Measurements from ENCODE around the gene PTPN23. TPM values are rescaled to one million over a fixed set of nuclear protein-coding genes. Genes with fewer than 3 reads are reported as not detected.

The PTPN23 gene
- total RNA-seq, 1 donor: 14.9 TPM

DNA sequence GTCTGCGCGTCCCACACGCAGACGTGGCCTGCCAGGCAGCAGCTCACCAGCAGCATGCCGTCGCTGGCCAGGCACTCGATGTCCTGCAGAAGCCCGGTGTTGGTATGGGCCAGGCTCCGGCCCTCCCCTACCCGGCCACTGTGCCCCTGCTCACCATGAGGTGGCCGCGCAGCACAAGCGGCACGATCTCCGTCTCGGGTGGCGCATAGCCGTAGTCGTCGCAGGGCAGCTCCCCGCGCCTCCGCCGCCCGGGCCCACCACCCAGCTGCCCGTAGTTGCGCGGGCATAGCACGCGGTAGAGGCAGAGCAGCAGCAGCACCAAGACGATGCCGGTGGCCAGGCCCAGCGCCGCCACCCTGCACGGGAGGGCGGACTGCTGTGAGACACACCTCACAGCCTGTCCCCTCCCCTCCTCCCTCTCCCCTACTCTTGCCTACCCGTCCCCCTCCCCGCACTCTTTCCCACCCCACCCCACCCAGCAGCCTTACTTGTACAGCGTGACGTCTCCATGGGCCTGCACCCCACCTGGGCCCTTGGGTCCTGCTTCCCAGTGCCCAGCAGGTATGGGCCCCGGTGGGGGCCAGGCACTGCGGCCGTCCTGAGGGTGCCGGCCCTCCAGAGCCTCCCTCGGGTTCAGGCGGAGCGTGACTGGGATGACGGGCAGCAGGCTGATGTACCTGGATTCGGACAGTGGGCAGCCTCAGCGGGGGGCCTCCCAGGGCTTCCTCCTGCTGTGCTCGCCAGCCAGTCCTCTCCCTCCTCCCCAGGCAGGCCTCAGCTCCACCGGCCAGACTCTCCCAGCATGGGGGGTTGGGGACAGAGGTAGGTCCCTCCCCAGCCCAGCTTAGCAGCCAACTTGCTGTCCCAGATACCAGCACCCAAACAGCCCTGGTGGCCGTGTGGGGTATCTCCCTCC lies 37.6 kb downstream of the PTPN23 start:
- Histone ChIP-seq H3K9me3 (ENCODE audit: low read depth, low read length) (no peaks in the 10 kb centered on the region), H3K4me1 (ENCODE audit: insufficient read depth, low read length) (peaks cover 15% of the 10 kb centered on the region), H3K4me3 (ENCODE audit: low read length) (no peak overlapping the region), H3K27me3 (ENCODE audit: insufficient read depth, low read length) (no peaks in the 10 kb centered on the region)

DNA sequence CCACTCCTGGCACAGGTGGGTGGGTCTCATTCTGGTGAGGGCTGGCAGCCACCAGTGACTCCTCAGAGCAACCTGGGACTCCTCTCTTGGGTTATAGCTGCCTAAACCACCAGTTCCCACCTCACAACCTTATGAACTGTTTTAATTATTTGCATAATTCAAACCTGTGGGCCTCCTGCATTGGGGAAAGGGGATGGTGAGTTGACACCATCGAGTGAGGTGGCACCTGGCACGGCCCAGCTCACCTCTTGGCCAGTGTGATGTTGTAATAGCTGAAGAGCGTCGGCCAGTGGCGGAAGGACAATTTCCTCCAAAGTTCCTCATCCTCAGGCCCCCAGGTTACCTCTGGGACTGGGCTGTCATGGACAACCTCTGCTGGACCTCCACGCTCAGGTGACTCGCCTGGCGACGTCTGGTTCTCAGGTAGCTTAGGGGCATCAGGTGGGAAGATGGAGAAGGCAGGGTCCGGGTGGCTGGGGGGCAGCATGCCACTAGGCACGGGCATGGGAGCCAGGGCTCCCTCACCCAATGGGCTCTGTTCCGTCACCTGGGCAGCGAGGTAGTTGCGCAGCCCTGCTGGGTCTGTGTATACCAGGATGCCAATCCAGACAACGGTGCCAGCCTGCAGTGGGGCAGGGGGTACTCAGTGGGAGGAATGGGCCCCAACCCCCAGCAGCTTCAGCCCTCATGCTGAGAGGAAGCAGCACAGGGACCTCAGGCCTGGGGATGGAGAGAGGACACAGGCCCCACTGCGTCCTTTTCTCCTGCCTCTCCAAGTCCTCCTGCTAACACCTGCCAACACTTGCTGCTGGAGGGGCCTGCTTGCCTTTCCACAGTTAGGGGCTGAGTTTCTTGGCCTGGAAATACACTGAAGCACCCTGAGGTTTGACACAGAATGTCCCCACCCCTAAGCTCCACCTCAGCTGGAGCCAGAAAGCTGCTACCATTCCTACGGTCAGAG lies 38.5 kb downstream of the PTPN23 start:
- peaks cover 15% of the 10 kb centered on the region for H3K4me1 ChIP-seq (ENCODE audit: insufficient read depth, low read length)
- H3K4me3 ChIP-seq (ENCODE audit: low read length): no peak overlapping the region
- no peaks in the 10 kb centered on the region for H3K9me3 ChIP-seq (ENCODE audit: low read depth, low read length)
- H3K27me3 ChIP-seq (ENCODE audit: insufficient read depth, low read length): no peaks in the 10 kb centered on the region

DNA sequence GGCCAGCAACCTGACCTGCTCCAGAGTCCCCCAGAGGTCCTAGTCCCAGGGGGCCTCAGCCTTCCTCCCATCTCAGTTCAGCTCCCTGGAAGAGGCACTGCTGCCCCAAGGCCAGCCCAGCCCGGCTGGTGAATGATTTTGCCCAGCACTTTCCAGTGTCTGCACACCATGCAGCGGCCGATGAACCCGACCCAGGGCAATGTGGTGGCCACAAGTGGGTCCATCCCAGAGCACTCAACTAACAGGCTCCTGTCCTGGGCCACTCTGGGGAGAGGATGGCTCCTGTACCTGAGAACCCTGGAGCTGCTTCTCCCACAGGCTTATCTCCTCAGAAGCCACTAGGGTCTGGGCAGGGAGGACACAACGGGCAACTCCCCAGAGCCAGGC lies 39.2 kb downstream of the PTPN23 start:
- no peaks in the 10 kb centered on the region for H3K27me3 ChIP-seq (ENCODE audit: insufficient read depth, low read length)
- no peaks in the 10 kb centered on the region for H3K9me3 ChIP-seq (ENCODE audit: low read depth, low read length)
- H3K4me3 ChIP-seq (ENCODE audit: low read length): no peak overlapping the region
- peaks cover 15% of the 10 kb centered on the region for H3K4me1 ChIP-seq (ENCODE audit: insufficient read depth, low read length)

DNA sequence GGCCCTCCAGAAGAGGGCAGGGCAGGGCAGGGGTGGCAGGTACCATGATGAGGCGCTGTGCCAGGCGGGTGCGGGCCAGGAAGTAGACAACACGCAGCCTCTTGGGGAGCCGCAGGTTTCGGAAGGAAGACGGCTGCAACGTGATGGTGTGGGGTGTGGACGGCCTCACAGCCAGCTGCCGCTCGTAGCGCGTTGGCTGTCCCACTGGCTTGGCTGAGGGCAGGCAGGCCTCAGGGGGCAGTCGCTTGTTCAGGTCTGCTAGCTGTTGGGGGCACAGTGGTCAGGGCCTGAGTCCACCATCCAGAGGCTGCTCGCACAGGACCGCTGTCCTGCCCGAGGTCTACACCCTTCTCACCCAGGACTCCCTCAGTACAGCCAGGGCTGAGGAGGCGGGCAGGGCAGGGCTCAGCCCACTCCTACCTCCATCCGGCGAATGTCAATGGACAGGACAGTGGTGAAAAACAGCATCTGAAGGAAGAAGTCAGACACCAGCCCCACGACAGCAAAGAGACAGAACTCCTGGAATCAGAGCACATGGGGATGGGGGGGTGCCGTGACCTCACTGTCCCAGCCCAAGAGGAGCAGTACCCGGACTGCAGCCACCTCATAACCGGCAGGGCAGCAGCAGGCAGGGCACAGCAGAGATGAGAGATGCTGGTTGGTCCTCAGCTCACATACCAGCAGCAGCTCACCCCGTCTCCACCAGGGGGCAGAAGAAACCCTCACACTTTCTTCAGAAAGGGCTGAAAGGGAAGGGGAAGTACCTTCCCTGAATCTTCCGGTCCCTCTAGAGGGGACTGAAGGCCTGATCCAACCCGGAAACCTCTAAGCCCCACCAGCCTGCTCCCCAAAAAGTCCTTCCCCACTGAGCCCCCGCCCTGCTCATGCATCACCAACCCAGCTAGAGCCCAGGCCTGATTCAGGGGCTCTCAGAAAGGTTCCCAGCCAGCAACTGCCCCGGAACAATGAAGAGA lies 40.0 kb downstream of the PTPN23 start:
- no peak overlapping the region for H3K4me3 ChIP-seq (ENCODE audit: low read length)
- no peaks in the 10 kb centered on the region for H3K27me3 ChIP-seq (ENCODE audit: insufficient read depth, low read length)
- no peaks in the 10 kb centered on the region for H3K9me3 ChIP-seq (ENCODE audit: low read depth, low read length)
- peaks cover 15% of the 10 kb centered on the region for H3K4me1 ChIP-seq (ENCODE audit: insufficient read depth, low read length)

DNA sequence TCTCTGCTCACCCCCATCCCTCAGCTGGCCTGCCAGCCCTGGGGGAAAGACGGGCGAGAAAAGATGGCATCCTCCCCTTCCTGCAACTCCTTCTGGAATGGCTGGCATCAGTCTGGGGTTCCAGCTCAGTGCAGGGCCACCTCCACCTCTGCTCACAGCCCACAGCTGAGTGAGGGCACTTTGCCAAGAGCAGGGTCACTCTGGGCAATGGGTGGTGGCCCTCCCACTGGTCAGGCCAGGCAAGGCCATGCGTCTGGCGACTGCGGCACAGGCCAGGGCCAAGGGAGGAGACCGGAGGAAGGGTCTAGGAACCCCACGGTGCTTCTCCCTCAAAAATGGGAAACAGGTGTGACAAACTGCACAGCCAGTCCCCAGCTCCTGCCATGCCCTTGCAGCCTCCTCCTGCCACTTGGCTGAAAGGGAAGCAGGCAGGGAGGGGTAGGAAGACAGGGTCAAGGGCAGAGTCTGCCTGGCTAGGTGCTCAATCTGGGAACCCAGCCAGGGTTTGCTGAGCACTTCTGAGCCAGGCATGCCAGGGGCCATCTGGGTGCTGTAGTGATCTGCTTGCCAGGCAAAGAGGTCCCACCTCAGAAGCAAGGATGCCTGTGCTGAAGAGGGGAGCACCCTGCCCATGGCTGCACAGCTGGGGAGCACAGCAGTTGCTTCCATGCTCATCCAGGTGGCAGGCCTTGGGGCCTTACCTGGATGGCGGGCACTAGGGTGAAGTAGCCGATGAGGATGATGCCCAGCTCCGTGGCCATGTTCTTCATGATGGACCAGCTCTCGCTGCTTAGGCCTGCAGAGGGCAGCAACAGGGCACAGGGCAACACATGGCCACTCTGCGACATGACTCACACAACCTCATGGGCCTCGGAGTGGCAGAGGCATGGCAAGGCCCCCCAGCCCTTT lies 41.2 kb downstream of the PTPN23 start:
- no peaks in the 10 kb centered on the region for H3K27me3 ChIP-seq (ENCODE audit: insufficient read depth, low read length)

GRCh38 chr3:47422743-47423142 lies 41.9 kb downstream of the PTPN23 start:
- Histone ChIP-seq H3K4me1 (ENCODE audit: insufficient read depth, low read length) (peaks cover 15% of the 10 kb centered on the region), H3K27me3 (ENCODE audit: insufficient read depth, low read length) (no peaks in the 10 kb centered on the region), H3K4me3 (ENCODE audit: low read length) (no peak overlapping the region), H3K9me3 (ENCODE audit: low read depth, low read length) (no peaks in the 10 kb centered on the region)

More for the DNA sequence above, 41.2 kb downstream of the PTPN23 start:
- no peak overlapping the region for H3K4me3 ChIP-seq (ENCODE audit: low read length)
- H3K4me1 ChIP-seq (ENCODE audit: insufficient read depth, low read length): peaks cover 15% of the 10 kb centered on the region
- no peaks in the 10 kb centered on the region for H3K9me3 ChIP-seq (ENCODE audit: low read depth, low read length)

DNA sequence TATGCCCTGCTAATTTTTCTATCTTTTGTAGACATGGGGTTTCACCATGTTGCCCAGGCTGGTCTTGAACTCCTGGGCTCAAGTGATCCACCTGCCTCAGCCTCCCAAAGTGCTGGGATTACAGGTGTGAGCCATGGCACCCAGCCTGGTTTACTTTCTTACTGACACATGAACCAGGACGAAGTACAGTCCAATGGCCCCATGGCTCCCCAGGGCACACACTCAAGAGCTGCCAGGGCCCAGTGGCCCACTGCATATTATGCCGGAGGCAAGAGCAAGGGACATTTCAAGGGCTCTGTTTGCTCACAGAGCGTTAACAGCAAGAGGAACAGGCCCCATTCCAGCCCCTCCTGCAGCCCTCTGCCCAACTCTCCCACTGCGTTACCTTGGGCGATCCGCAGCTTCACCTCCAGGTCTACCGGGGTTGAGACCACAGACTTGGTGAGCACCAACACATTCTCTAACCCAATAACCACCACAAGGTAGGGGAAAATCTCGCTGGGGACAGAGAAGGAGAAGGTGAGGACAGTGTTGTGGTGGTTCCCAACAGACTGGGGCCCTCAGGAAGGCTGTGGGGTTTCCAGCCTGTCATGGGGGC lies 42.8 kb downstream of the PTPN23 start:
- H3K9me3 ChIP-seq (ENCODE audit: low read depth, low read length): no peaks in the 10 kb centered on the region
- H3K4me1 ChIP-seq (ENCODE audit: insufficient read depth, low read length): peaks cover 15% of the 10 kb centered on the region
- no peak overlapping the region for H3K4me3 ChIP-seq (ENCODE audit: low read length)
- no peaks in the 10 kb centered on the region for H3K27me3 ChIP-seq (ENCODE audit: insufficient read depth, low read length)

DNA sequence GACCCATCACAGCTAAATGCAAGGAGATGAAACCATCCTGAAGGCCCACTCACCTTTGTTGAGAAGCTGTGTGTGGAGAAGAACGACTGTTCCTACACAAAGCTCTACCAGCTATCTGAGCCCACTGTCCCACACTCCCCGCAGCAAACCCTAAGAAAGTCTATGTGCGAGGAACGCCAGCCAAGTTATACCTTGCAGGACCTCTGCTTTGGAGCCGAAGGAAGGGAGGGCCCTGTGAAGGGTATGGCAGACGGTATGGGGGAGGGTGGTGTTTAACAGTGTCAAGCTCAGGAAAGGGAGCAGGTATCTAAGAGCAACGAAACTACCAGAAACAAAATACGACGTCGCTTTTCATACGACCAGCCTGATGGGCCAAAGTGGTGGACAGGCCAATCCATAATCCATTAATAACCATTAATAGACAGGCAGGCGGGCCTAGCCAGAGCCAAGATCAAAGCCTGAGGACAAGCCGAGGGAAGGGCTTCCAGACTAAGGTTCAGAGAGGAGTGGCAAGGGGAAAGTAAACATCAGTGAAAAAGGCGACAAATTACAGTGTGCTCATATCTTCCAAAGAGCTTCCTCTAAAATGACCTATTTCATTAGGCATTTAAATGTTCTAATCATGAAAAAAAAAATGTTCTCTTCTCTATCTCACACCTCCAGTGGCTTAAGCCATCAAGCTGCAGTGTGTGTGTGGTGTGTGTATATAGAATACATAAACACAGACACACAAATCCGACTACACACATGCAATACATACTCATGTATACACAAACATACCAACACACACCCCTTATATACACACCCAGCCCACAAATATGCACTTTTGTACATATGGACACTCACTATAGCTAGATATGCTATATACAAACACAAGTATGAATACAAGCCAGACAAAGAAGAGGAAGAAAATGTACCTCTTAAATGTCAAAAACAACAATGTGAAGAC lies 43.9 kb downstream of the PTPN23 start:
- Histone ChIP-seq H3K4me1 (ENCODE audit: insufficient read depth, low read length) (peaks cover 15% of the 10 kb centered on the region), H3K9me3 (ENCODE audit: low read depth, low read length) (no peaks in the 10 kb centered on the region), H3K4me3 (ENCODE audit: low read length) (no peak overlapping the region), H3K27me3 (ENCODE audit: insufficient read depth, low read length) (no peaks in the 10 kb centered on the region)

GRCh38 chr3:47425383-47425778 lies 44.6 kb downstream of the PTPN23 start:
- Histone ChIP-seq H3K9me3 (ENCODE audit: low read depth, low read length) (no peaks in the 10 kb centered on the region), H3K4me1 (ENCODE audit: insufficient read depth, low read length) (peaks cover 15% of the 10 kb centered on the region), H3K27me3 (ENCODE audit: insufficient read depth, low read length) (no peaks in the 10 kb centered on the region), H3K4me3 (ENCODE audit: low read length) (no peak overlapping the region)

DNA sequence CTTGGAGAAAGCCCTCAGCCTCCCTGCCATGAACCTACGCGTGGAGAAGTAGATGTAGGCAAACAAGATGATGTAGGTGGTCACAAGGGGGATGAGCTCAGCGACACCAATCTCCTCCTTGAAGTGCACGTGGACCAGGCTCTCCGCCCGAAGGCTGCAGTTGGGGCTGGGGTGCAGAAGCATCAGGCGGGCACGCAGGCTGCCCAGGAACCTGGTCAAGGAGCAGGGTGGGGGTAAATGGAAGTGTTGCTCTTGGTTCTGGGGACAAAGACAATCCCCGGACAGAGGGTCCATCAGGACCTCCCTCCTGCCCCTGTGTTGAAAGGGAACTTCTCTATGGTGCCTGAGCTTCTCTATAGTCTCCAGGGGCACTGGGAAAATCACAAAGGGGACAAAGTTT lies 45.1 kb downstream of the PTPN23 start:
- no peaks in the 10 kb centered on the region for H3K27me3 ChIP-seq (ENCODE audit: insufficient read depth, low read length)
- H3K9me3 ChIP-seq (ENCODE audit: low read depth, low read length): no peaks in the 10 kb centered on the region
- no peak overlapping the region for H3K4me3 ChIP-seq (ENCODE audit: low read length)
- H3K4me1 ChIP-seq (ENCODE audit: insufficient read depth, low read length): peaks cover 10% of the 10 kb centered on the region

DNA sequence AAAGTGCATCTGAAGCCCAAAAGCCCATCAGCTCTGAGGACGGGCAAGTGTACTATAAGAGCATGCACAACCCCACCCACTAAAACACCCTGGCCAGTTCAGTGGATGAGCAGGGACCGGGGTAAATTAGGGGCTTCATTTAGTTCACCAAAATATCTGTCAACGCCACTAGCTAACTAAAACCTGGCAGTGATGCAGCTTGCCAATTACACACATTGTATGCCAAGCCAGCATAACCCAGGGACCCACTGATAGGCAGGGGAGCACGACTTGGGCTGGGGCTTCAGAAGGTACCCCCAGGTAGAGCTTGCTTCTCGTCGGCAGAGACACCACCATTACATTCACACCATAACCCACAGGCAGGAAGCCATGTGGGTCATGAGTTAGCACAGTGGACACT lies 47.0 kb downstream of the PTPN23 start:
- H3K27me3 ChIP-seq (ENCODE audit: insufficient read depth, low read length): no peaks in the 10 kb centered on the region
- no peaks in the 10 kb centered on the region for H3K4me1 ChIP-seq (ENCODE audit: insufficient read depth, low read length)
- no peak overlapping the region for H3K4me3 ChIP-seq (ENCODE audit: low read length)
- H3K9me3 ChIP-seq (ENCODE audit: low read depth, low read length): no peaks in the 10 kb centered on the region

DNA sequence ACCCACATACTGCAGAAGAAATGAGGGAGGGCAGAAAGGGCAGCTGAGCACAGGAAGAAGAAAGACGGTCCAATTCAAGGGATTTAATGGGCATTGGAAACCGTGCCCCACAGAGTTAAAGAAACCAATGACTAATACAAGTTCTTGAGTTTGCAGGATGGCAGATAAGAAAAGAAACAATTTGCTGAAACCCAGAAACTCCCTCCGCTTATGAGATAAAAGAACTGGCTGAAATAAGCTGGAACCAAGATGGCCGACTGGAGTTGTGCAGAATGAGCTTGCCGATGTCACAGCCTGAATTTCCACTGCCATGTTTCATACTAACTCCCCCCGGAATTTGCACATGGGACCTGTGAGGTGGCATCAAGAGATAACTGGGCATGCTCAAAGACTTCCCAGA lies 47.8 kb downstream of the PTPN23 start:
- no peak overlapping the region for H3K4me3 ChIP-seq (ENCODE audit: low read length)
- no peaks in the 10 kb centered on the region for H3K9me3 ChIP-seq (ENCODE audit: low read depth, low read length)
- no peaks in the 10 kb centered on the region for H3K27me3 ChIP-seq (ENCODE audit: insufficient read depth, low read length)
- no peaks in the 10 kb centered on the region for H3K4me1 ChIP-seq (ENCODE audit: insufficient read depth, low read length)
